Occipital lobe (tissue), 1 donor: ENCODE data around the gene C22orf15. TPM values are rescaled to one million over a fixed set of nuclear protein-coding genes. Genes with fewer than 3 reads are reported as not detected.

ENCODE experiments used
- total RNA-seq: library from RNA; depleted of rRNA; stranded (reverse); fragments of >200 nt; gene quantifications from one replicate; pipeline ENCODE4 v1.2.3, GENCODE V29; 2014

C22orf15 gene
- total RNA-seq, 1 donor from 2014 or later = not detected

Other genes with a start within 250 kb of the C22orf15 start
- gene IGLL1, start 182.7 kb upstream of the C22orf15 start, total RNA-seq = not detected
- gene DRICH1, start 130.7 kb upstream of the C22orf15 start, total RNA-seq = 0.31 TPM
- gene RGL4, start 72.0 kb upstream of the C22orf15 start, total RNA-seq = not detected
- gene ZNF70, start 11.9 kb upstream of the C22orf15 start, total RNA-seq = 4.1 TPM
- not detected for gene VPREB3, start 8.6 kb upstream of the C22orf15 start, total RNA-seq
- gene CHCHD10, start 5.0 kb downstream of the C22orf15 start, total RNA-seq = 3.4 TPM
- gene MMP11, start 9.9 kb downstream of the C22orf15 start, total RNA-seq = 14.8 TPM
- gene SMARCB1, start 24.0 kb downstream of the C22orf15 start, total RNA-seq = 19.7 TPM
- gene DERL3, start 76.0 kb downstream of the C22orf15 start, total RNA-seq = 0.62 TPM
- 8.4 TPM for gene SLC2A11, start 94.9 kb downstream of the C22orf15 start, total RNA-seq
- 85.2 TPM for gene MIF, start 131.4 kb downstream of the C22orf15 start, total RNA-seq
- 4.1 TPM for gene GSTT2B, start 198.2 kb downstream of the C22orf15 start, total RNA-seq
- 3.1 TPM for gene DDTL, start 203.9 kb downstream of the C22orf15 start, total RNA-seq
- 68.6 TPM for gene DDT, start 211.5 kb downstream of the C22orf15 start, total RNA-seq
- gene GSTT2, start 217.1 kb downstream of the C22orf15 start, total RNA-seq = not detected
- gene GSTT4, start 242.5 kb downstream of the C22orf15 start, total RNA-seq = not detected
- 39.6 TPM for gene CABIN1, start 248.3 kb downstream of the C22orf15 start, total RNA-seq